ENCODE data around the gene UBR4. TPM values are rescaled to one million over a fixed set of nuclear protein-coding genes. Genes with fewer than 3 reads are reported as not detected.

Gene UBR4
- total RNA-seq, 1 experiment from 2014 or later: 107 TPM

GRCh38 chr1:19240673-19241538 is 30.8 kb upstream of the UBR4 start:
- ATAC-seq (peak; percentile 95), DNase-seq (ENCODE audit: low read depth, low spot score) (peak; percentile 18)
- no TSS peak for BruUV-seq (replicated peaks)
- H2AFZ ChIP-seq (ENCODE audit: low read depth, low read length, poor library complexity, severe bottlenecking): no peak overlapping the region
- POLR2A ChIA-PET: interaction anchor here (0.6 to 1.0 kb wide), 2 partner anchors 64 to 173 kb away, joined by 3 read pairs; no protein-coding TSS in a partner anchor
- no peak overlapping the region for H3K9ac ChIP-seq (ENCODE audit: low read length)
- H3K36me3 ChIP-seq (ENCODE audit: control insufficient read depth in 1 of 2, insufficient read depth in 2 of 2, low read length in 2 of 2): peaks cover 66 to 73% of the 10 kb centered on the region in 2 experiments
- H3K4me1 ChIP-seq (ENCODE audit: control insufficient read depth in 1 of 2, insufficient read depth in 2 of 2, low read length in 2 of 2): no peaks in the 10 kb centered on the region
- H3K9me2 ChIP-seq (ENCODE audit: insufficient read depth): no peaks in the 10 kb centered on the region
- no peak overlapping the region for H3K4me2 ChIP-seq (ENCODE audit: low read length)
- no peaks in the 10 kb centered on the region for H3K27me3 ChIP-seq (ENCODE audit: insufficient read depth, low read length)
- CTCF ChIA-PET: interaction anchor here (0.6 to 1.3 kb wide), 6 partner anchors 9 to 461 kb away, joined by 3 to 8 read pairs (median 4); partner anchors contain the start of gene MRTO4
- peaks cover 3% of the 10 kb centered on the region; the same call in 1 of the 2 replicates for H4K20me1 ChIP-seq (ENCODE audit: insufficient read depth)
- RAD21 ChIA-PET (ENCODE audit: low non-redundant PET in 1 of 2, low total read pairs in 2 of 2, uncharacterized antibody in 2 of 2, unreplicated experiment in 2 of 2): no interaction called here
- H3K27ac ChIP-seq (ENCODE audit: low read depth, low read length): no peak overlapping the region
- peaks cover 30% of the 10 kb centered on the region for H3K79me2 ChIP-seq (ENCODE audit: insufficient read depth, low read length)
- H3K9me3 ChIP-seq (ENCODE audit: control insufficient read depth in 1 of 2, insufficient read depth in 1 of 2, low read depth in 1 of 2, low read length in 2 of 2): no peaks in the 10 kb centered on the region
- no peak overlapping the region for H3K4me3 ChIP-seq (replicated peaks in 1 of 2; ENCODE audit: low read depth in 1 of 2, low read length in 2 of 2)
- intact Hi-C loops (cut with micrococcal nuclease): loop anchor here (1.0 to 5.0 kb wide), 3 partner anchors 62 to 359 kb away; no protein-coding TSS in a partner anchor
- TF ChIP-seq JUND (IDR thresholded peaks at IDR 0.05): no peak
- TF ChIP-seq REST (IDR thresholded peaks at IDR 0.05; ENCODE audit: low read depth): no peak
- TF ChIP-seq ZFX (IDR thresholded peaks at IDR 0.05): no peak
- no peak for TF ChIP-seq FOSL1 (IDR thresholded peaks at IDR 0.05; ENCODE audit: low read depth)
- TF ChIP-seq SIN3A (IDR thresholded peaks at IDR 0.05; ENCODE audit: low read depth): no peak
- no peak for TF ChIP-seq SP1 (IDR thresholded peaks at IDR 0.05; ENCODE audit: low read depth)
- TF ChIP-seq MAX (IDR thresholded peaks at IDR 0.05): no peak
- no peak for TF ChIP-seq ZNF274 (IDR thresholded peaks at IDR 0.05; ENCODE audit: low read depth, low read length)
- peak; percentile 72 to 96 (median 92) for TF ChIP-seq CTCF (IDR thresholded peaks at IDR 0.05 in 2 of 3, conservative IDR thresholded peaks at IDR 0.05 in 1 of 3; ENCODE audit: borderline replicate concordance in 1 of 3, insufficient read depth in 1 of 3, low read depth in 2 of 3, low read length in 2 of 3)
- no peak for TF ChIP-seq EZH2 (IDR thresholded peaks at IDR 0.05)
- TF ChIP-seq CEBPB (IDR thresholded peaks at IDR 0.05; ENCODE audit: low read depth): peak; percentile 44; the same call in 1 of the 2 replicates
- no peak for TF ChIP-seq TCF7L2 (IDR thresholded peaks at IDR 0.05; ENCODE audit: borderline replicate concordance, extremely low read depth, insufficient read depth, insufficient read length)
- TF ChIP-seq ATF3 (IDR thresholded peaks at IDR 0.05): no peak
- TF ChIP-seq RAD21 (IDR thresholded peaks at IDR 0.05; ENCODE audit: low read depth): peak; percentile 81
- TF ChIP-seq ELF1 (IDR thresholded peaks at IDR 0.05; ENCODE audit: borderline replicate concordance, low read depth): no peak
- TF ChIP-seq EGR1 (IDR thresholded peaks at IDR 0.05; ENCODE audit: low read depth): no peak
- no peak for TF ChIP-seq POLR2AphosphoS5 (IDR thresholded peaks at IDR 0.05; ENCODE audit: low read depth, low read length)
- no peak for TF ChIP-seq CBX3 (IDR thresholded peaks at IDR 0.05; ENCODE audit: low read depth)
- no peak for TF ChIP-seq ZBTB33 (IDR thresholded peaks at IDR 0.05; ENCODE audit: extremely low read depth, insufficient replicate concordance, low read length)

All from HCT116 (cell line).